Heart right ventricle (tissue), 16 donors: ENCODE results near the gene ACTN4. TPM values are rescaled to one million over a fixed set of nuclear protein-coding genes. Genes with fewer than 3 reads are reported as not detected.

Experiments
- ATAC-seq, 8 donors: fragments of 200-7000 bp; cut with Tn5 transposase; one replicate each; pipeline ENCODE4 v1.9.1; 2020; ENCODE audit warnings: mild to moderate bottlenecking in 8 of 8, moderate library complexity in 8 of 8, moderate number of reproducible peaks in 1 of 8
- DNase-seq, 2 donors: peaks; one replicate each; pipeline ENCODE4 v3.0.0-alpha.2; 2020
- H3K27ac ChIP-seq, 10 donors: fragments of 200-600 bp; sonication (generic) in 2 of 10; one replicate each; pipeline versions ENCODE4 v1.5.0 to v1.8.0; 2020 to 2022; ENCODE audit warnings: mild to moderate bottlenecking in 3 of 10
- H3K27me3 ChIP-seq, 7 donors: fragments of 200-600 bp; one replicate each; pipeline ENCODE4 v1.8.0; 2021 to 2022; ENCODE audit warnings: mild to moderate bottlenecking in 2 of 7
- H3K36me3 ChIP-seq, 9 donors: fragments of 200-600 bp; sonication (generic) in 1 of 9; one replicate each; pipeline versions ENCODE4 v1.5.0 to v1.8.0; 2020 to 2022; ENCODE audit warnings: mild to moderate bottlenecking in 2 of 9
- H3K4me1 ChIP-seq, 9 donors: fragments of 200-600 bp; sonication (generic) in 1 of 9; one replicate each; pipeline versions ENCODE4 v1.5.0 to v1.8.0; 2020 to 2022; ENCODE audit warnings: mild to moderate bottlenecking in 4 of 9
- H3K4me3 ChIP-seq, 10 donors: fragments of 200-600 bp; sonication (generic) in 2 of 10; one replicate each; pipeline versions ENCODE4 v1.5.0 to v1.8.0; 2020 to 2022; ENCODE audit warnings: mild to moderate bottlenecking in 7 of 10, moderate library complexity in 2 of 10
- H3K9me3 ChIP-seq, 11 donors: fragments of 200-600 bp in 10 of 11; sonication (generic) in 2 of 11; one replicate each; pipeline versions ENCODE4 v1.5.0 to v1.8.0; 2013 to 2022; ENCODE audit warnings: mild to moderate bottlenecking in 2 of 11, control low read depth in 1 of 11, moderate library complexity in 1 of 11
- WGBS, 2 donors: extraction: QIAGEN DNeasy Blood & Tissue Kit; methylation state at CpG; one replicate each; pipeline ENCODE4 v1.1.7; 2013; ENCODE audit warnings: inconsistent platforms in 1 of 2; 5-methylcytosine and 5-hydroxymethylcytosine counted together
- intact Hi-C, 10 donors: fragments of 100-400 bp; cut with DNase I; formaldehyde crosslinking; loops; one replicate each; pipeline versions ENCODE4 v1.11.1 to v1.14.2; 2022
- polyA plus RNA-seq, 2 donors: library from polyadenylated mRNA; stranded (reverse); fragments of 200-250 nt; gene quantifications; one replicate each; pipeline ENCODE4 v1.2.3, GENCODE V29; 2013
- total RNA-seq, 10 donors: library from RNA; stranded (reverse); fragmentation: NEBNext Ultra II Directional in 3 of 10; extraction: Animal tissue kit (Norgen Biotek cat#: 25700) in 3 of 10; gene quantifications; one replicate each; pipeline versions ENCODE4 v1.2.1 to v1.2.4, GENCODE V29; 2021 to 2023
- TF ChIP-seq, protein P1 (sequence below), 9 donors: fragments of 200-600 bp; sonication (generic) in 2 of 9; IDR thresholded peaks; one replicate each; pipeline versions ENCODE4 v1.5.0 to v1.8.0; 2021 to 2022; ENCODE audit warnings: antibody characterized with exemption in 9 of 9, mild to moderate bottlenecking in 5 of 9, moderate library complexity in 1 of 9
- donor health status: Arrhythmogenic right ventricular cardiomyopathy.
- donor health status: ischemic (EF 13 %, LVEDD 7.1; RV severe dilation, severe dysfunction).
- donor health status: healthy with polysubstance abuse.
- donor health status: DM: no; HTN: yes; CAD: no.
- donor health status: DM: no; HTN: no; CAD: no.
- donor health status: ischemic (EF 25% LVEDD 6.9; RV normal size, moderate dysfunction).
- donor health status: ischemic (EF 25% LVEDD 5.7; RV mildly dilated, moderate dysfunction).
- donor health status: healthy.
- donor health status: DM: yes; HTN: yes; CAD: no.
- donor health status: Ischemic cardiomyopathy.
- donor health status: ischemic (EF 35%, LVEDD 5.7; RV mildly dilated, moderate dysfunction).
- donor health status: nonischemic (EF 11% LVEDD 7.7; RV severe dilation, severe dysfunction).
- donor health status: DM: yes; HTN: yes; CAD: no.
- donor health status: PGD.
- donor health status: ischemic (EF 29% LVEDD 5.4; RV normal size, mild dysfunction).
- donor health status: nonischemic (EF 23%, LVEDD 6.1; RV moderate dilation, normal function).

ACTN4 gene
- total and polyA plus RNA-seq, 12 donors: 92.4 to 291 (median 149) TPM

DNA sequence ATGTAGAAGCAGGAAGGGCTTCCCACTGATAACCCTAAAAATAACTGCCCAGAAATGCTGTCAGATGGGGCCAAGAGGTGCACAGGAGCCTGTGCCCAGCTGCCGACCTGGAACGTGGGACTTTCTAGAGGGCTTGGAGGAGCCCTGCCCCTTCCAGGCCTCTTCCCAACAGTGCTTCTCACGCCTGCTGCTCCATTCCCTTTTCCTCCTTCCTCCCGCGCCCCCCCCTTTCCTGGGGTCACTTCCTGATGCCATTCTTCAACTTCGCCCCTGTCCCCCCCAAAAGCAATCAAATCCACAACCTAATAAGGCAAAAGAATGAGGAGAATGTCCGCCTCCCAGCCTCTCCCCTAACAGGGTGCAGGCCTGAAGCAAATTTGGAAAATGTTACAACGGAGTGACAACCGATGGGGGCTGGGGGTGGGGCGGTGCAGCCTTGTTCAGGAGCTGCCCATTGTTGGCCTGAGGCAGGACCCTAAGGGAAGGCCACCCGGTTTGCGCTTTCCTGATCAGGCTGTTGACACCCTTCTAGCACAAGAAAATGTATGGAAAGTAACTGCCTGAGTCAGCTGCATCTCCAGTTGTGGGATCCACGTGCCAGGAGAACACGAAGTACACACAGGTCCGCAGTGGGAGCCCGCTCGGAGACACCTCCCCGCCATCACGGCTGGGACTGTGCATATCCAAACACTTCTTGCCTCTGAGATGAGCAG, 18.7 kb downstream of the ACTN4 start:
- Histone ChIP-seq H3K27ac (peak overlapping the region; percentile 88 to 99 (median 96)), H3K27me3 (no peaks in the 10 kb centered on the region), H3K4me1 (peaks cover 72 to 100% (median 100%) of the 10 kb centered on the region in 9 donors), H3K4me3 (peak overlapping the region in 2 of 10 donors; percentile 5 to 7), H3K9me3 (no peaks in the 10 kb centered on the region), H3K36me3 (peaks cover 0 to 22% (median 0%) of the 10 kb centered on the region in 9 donors)
- TF ChIP-seq, protein P1, sequence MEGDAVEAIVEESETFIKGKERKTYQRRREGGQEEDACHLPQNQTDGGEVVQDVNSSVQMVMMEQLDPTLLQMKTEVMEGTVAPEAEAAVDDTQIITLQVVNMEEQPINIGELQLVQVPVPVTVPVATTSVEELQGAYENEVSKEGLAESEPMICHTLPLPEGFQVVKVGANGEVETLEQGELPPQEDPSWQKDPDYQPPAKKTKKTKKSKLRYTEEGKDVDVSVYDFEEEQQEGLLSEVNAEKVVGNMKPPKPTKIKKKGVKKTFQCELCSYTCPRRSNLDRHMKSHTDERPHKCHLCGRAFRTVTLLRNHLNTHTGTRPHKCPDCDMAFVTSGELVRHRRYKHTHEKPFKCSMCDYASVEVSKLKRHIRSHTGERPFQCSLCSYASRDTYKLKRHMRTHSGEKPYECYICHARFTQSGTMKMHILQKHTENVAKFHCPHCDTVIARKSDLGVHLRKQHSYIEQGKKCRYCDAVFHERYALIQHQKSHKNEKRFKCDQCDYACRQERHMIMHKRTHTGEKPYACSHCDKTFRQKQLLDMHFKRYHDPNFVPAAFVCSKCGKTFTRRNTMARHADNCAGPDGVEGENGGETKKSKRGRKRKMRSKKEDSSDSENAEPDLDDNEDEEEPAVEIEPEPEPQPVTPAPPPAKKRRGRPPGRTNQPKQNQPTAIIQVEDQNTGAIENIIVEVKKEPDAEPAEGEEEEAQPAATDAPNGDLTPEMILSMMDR (IDR thresholded peaks at IDR 0.05): no peak
- intact Hi-C loops: loop anchor here in 1 of 10 donors (5.0 kb wide), 1 partner anchor 41 kb away; no protein-coding TSS in a partner anchor
- 18% methylated on average over 19 of the region's 19 CpGs for WGBS, 2 donors
- ATAC-seq (peak; percentile 56 to 68 (median 61)), DNase-seq (peak; percentile 55 to 86)

DNA sequence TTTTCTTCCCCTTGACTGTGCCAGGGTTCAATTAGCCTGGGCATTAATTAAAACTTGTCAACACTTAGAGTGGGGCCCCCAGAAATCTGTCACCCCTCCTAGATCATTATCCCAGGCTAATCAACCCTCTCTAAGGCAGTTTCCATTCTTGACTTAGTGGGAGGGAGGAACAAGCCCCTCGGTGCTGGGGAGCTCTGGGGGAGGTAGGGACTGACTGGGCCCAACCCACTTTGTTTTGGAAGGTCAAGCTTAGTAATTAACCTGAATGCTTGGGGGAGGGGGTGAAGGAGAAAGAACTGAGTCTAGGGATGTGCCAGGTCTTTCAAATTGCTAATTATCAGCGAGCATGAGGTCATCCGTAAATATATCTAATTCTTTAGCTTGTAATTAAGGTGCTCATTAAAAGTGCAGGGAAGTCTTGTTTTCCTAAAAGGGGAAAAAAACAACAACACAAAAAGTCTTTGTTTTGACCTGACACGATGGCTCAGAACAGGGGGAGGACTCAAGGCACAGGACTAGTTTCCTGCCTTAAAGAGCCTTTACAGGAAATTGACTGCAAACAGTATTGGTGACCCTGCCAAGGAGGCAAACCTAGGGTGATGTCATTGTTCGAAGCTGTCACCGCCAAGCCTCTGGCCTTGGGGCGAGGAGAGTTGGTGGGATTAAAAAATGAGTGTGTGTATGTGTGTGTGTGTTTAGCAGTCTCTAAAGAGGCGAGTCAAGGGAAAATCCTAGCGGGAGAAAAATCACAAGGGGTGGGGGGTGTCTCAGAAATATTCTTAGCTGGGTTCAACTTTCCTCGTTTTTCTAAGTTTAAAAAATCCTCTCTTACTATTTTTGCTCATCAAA, 19.4 kb downstream of the ACTN4 start:
- Histone ChIP-seq H3K4me1 (peaks cover 74 to 100% (median 100%) of the 10 kb centered on the region in 9 donors), H3K36me3 (peaks cover 0 to 18% (median 0%) of the 10 kb centered on the region in 9 donors), H3K27ac (peak overlapping the region; percentile 88 to 99 (median 96)), H3K9me3 (no peaks in the 10 kb centered on the region), H3K4me3 (peak overlapping the region in 2 of 10 donors; percentile 5 to 7), H3K27me3 (no peaks in the 10 kb centered on the region)
- DNase-seq (peak in 1 of 2 donors; percentile 76), ATAC-seq (peak; percentile 22 to 66 (median 48))
- intact Hi-C loops: loop anchor here in 1 of 10 donors (5.0 kb wide), 1 partner anchor 40 kb away; no protein-coding TSS in a partner anchor
- 20 to 21% methylated on average over 10 of the region's 10 CpGs for WGBS, 2 donors
- TF ChIP-seq, protein P1 (IDR thresholded peaks at IDR 0.05): no peak

DNA sequence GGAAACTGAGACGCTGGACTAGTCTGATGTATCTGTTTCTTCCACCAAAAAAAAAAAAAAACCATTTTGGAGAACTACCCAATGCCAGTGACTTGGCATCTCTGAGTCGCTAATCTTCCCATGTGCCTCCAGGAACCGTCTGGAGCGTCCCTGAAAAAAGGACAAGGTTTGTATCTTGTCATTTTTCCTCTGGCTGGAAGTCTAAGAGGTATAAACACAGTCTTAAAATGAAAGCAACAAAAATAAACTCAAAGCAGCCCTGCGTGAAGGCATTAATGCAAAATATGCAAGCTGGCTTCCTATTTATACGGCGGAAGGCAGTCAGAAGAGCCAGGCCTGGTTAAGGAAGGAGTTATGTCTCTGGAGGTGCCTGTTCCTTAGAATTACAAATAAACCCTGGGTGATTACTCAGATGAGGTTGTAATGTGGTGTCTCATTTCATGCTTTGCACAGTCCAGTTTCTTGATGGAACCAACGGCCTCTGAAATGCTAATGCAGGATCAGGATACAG, 20.3 kb downstream of the ACTN4 start:
- intact Hi-C loops: loop anchor here in 1 of 10 donors (5.0 kb wide), 1 partner anchor 40 kb away; no protein-coding TSS in a partner anchor
- H3K4me1 ChIP-seq: peaks cover 67 to 100% (median 98%) of the 10 kb centered on the region in 9 donors
- no peaks in the 10 kb centered on the region for H3K9me3 ChIP-seq
- H3K4me3 ChIP-seq: peak overlapping the region in 2 of 10 donors; percentile 5 to 11
- peak overlapping the region; percentile 88 to 99 (median 96) for H3K27ac ChIP-seq
- WGBS, 2 donors: 16 to 18% methylated on average over 8 of the region's 8 CpGs
- DNase-seq (no peak), ATAC-seq (no peak)
- no peaks in the 10 kb centered on the region for H3K27me3 ChIP-seq
- peaks cover 0 to 20% (median 0%) of the 10 kb centered on the region in 9 donors for H3K36me3 ChIP-seq
- TF ChIP-seq, protein P1 (IDR thresholded peaks at IDR 0.05): no peak

DNA sequence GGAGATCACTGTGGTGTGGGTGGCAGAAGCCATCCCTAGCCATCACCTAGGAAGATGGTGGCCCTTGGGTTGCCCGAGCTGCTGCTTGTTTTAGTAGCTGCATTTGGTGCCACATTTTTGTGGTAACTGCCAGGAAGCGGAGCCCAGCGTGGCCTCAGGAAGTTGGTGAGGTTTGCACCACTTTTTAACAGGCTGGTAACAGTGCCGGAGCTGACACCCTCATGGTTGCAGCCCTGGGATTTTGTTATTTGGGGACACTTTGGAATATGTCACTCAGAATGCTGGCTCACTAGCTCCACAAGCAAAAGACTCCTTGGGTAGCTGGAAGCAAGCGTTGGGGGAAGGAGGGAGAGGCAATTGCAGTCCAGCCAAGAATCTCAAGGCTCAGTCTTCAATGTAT, 22.1 kb downstream of the ACTN4 start:
- 62 to 63% methylated on average over 5 of the region's 5 CpGs for WGBS, 2 donors
- Histone ChIP-seq H3K27me3 (no peaks in the 10 kb centered on the region), H3K9me3 (no peaks in the 10 kb centered on the region), H3K27ac (peak overlapping the region; percentile 82 to 99 (median 96)), H3K4me1 (peaks cover 57 to 96% (median 93%) of the 10 kb centered on the region in 9 donors), H3K36me3 (peaks cover 0 to 17% (median 0%) of the 10 kb centered on the region in 9 donors), H3K4me3 (no peak overlapping the region)
- TF ChIP-seq, protein P1 (IDR thresholded peaks at IDR 0.05): no peak
- intact Hi-C loops: loop anchor here in 1 of 10 donors (5.0 kb wide), 1 partner anchor 38 kb away; no protein-coding TSS in a partner anchor
- ATAC-seq: no peak
- no peak for DNase-seq
